GM19452 (cell line): ENCODE measurements around the gene CD8A.

ENCODE experiments used
- ATAC-seq: cut with Tn5 transposase; IDR thresholded peaks from one replicate; pipeline ENCODE4 v1.9.1; 2021; ENCODE audit not compliant: unreplicated experiment

CD8A gene

DNA sequence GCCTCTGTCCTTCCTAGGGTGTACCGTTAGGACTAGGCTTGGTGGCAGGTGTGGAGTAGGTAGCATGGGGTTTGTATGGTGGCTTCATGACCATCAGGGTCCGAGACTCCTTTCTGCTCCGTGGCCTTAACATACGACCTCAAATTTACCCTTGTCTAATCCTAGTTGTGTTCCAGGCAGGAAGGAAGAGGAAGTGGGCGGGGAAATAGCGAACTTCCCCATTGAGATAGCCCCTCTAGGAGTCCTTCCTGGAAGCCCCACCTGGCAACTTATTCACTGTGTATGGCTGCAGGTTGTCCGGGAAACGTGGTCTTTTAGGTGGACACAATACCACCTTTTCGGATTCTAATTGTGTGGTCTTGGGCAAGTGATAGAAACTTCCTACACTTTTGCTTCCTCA, 9.3 kb downstream of the CD8A start:
- ATAC-seq = no peak

DNA sequence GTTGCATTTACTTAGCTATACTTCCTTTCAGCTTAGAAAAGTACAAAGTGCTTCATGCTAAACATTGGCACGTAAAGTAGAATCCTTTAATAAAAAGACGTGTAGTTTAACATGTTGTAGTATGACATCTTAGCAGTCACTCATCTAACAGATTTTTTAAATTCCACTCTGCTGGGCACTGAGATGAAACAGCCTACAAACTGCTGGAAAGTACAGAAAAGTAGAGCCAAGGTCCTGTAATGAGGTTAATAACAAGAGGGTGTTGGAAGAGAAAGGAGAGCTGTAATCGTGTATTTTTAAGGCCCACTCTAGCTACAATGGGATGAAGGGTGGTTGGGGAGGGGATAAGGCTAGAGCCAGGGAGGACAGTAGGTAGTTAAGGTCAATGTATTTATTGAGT, 10.7 kb downstream of the CD8A start:
- ATAC-seq = no peak

DNA sequence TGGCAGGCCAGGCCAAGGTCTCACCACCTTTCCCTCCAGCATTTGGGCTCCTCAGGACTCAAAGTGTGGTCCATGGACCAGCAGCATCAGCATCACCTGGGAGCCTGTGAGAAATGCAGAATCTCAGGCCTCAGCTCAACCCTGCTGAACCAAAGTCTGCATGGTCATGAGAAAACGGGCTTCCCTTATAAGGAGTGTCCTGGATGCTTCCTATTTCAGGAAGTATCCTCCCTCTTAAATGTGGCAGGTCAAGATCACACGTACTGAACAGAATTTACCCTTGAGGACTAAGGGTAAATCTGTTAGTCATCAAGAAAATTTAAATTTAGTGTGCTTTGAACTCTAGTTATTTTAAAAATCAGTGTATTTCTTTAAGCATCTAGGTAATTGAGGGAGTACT, 11.8 kb downstream of the CD8A start:
- ATAC-seq = no peak

DNA sequence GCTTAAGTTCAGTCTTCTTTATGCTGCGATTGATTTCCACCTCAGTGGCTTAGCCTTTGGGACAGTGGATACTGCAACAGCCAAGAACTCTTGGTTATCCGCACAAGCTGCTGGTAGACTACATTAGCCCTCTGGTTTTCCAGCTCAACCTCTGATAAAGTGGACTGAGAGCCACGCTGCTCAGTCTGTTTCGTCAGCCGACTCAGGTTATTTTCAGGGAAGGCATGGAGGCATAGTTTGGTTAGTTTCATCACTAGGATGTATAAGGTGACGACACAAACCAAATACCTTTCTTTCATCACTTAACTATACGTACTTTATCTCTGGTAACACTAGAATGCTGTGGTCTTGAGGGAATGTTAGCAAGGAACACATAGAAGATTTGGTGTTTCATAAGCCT, 14.2 kb downstream of the CD8A start:
- no peak for ATAC-seq

DNA sequence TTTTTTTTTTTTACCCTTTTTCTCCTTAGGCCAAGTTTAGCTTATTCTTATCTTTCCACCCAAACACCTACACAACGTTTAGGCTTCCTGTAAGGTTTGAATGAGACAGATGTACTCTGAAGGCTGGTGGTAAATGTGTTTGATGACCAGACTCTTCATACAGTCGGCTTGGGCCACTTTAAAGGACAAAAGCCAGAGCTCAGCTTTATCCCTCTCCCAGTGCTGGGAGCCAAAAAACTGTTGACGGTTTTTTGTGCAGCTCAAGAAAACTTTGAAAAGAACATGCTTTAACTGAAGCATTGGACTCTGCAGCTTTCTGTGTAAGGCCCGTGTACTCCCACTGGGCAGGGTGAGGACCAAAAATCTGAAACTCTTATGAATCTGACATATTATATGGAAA, 15.4 kb downstream of the CD8A start:
- no peak for ATAC-seq

DNA sequence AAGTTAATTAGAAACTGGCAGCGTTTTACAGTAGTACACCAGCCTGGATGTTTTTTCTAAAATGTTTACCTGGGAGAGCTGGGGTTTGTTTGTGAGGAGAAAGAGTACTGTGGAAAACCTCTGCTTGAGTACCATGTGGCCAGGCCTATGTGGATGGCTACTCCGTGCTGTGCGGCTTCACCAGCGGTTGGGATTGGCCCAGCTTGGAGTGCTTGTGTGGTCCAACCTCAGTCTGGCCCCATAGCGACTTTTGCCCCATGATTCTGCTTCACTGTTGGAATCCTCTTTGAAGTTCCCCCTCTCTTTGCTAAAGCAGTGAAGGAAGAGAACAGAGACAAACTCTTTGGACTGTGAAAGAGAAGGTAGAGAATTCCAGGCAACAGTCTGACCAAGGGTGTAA, 15.9 kb downstream of the CD8A start:
- no peak for ATAC-seq

DNA sequence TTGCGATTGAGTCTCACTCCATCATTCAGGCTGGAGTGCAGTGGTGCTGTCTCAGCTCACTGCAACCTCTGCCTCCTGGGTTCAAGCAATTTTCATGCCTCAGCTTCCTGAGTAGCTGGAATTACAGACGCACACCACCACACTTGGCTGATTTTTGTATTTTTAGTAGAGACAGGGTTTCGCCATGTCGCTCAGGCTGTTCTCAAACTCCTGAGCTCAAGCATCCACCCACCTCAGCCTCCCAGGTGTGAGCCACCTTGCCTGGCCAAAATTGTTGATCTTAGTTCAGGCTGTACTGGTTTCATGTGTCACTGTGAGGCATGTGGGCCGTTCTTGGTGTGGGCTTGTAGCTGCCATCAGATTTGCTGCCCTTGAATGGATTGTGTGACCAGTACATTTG, 18.1 kb downstream of the CD8A start:
- ATAC-seq = no peak

DNA sequence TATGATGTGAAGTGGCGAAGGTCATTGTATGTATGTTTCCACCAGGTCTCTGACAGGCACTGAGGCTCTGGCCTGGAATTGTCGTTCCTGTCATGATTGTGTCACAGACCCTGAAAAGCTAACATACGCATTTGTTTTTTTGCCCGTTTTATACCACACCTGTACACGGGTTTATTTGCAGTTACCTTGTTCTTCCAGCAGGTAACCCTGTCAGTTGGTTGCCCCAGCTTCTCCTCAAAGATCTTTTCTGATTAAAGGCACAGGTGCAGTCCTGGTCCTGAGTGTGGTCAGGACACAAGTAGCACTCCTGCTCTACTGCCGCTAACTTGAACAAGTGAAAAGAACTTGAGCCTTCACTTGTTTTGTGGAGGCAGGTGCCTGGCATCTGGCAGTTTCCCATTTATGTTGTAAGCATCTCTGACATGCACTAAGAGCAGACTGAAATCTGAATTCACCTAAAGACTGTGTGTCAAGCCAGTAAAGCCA, 19.9 kb downstream of the CD8A start:
- ATAC-seq = no peak

DNA sequence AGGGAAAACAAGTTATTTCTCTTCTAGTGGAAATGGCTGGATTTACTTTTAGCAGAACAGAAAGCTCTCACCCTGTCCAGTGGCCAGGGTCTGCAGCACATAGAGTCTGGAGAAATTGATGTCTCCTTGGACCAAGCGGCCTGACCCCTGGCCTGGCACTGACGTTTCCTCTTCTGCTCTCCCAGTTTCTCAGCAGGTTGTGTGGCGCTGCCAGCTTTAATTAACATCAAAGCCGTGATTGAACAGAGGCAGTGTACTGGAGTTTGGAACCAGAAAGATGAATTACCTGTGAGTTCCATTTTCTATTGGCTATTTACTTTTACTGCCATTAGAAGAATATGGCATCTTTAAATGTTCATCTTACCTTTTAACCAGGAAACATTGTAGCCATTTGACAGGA, 20.9 kb downstream of the CD8A start:
- no peak for ATAC-seq

DNA sequence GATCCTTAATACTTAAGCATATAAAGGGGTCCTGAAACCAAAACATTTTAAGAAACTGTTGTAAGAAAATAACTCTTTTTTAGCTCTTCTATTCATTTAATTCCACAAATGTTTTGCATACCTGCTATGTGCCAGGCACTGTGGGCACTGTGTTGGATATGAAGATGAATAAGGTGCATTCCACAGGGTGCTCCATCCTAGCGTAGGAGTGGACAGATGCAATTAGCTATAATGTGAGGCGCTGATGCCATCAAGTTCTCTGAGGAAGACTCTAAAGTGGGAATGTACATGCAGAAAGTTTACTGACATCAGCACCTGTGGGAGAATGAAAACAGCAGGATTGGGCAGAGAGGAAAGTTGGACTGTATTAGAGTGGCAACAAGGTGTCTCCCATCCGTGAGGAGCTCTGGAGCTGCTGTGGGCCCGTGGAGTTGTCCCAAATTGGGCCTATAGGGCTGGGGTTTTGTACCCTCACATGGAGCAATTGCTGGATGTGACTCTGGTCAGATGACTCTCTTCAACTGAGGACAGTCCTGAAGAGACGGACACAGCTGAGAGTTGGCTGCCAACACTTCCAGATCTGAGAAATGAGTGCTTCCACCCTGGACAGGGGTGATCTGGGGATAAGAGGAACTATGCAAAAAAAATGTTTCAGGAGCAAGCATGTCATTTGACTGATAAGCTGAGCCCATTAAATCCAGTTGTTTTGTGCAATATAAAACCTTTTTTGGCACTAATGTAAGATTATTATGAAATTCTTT, 22.3 kb downstream of the CD8A start:
- no peak for ATAC-seq

DNA sequence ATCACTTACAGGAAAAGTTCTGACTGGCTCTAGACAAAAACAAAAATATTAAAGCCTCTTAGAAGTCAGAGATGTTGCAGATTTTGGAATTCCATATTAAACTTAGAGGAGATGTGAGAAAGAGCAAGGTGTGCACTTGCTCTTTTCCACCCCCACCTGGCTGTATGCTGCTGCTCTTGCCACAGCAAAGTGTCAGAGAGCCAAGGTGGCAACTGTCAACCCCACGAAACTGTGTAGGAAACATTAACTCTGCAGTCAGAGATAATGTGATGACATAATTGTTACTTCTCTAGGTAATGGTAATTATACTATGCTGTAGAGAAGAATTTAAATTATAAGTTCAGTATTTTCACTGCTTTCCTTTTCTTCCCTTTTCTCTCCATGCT, 25.4 kb downstream of the CD8A start:
- ATAC-seq = no peak

DNA sequence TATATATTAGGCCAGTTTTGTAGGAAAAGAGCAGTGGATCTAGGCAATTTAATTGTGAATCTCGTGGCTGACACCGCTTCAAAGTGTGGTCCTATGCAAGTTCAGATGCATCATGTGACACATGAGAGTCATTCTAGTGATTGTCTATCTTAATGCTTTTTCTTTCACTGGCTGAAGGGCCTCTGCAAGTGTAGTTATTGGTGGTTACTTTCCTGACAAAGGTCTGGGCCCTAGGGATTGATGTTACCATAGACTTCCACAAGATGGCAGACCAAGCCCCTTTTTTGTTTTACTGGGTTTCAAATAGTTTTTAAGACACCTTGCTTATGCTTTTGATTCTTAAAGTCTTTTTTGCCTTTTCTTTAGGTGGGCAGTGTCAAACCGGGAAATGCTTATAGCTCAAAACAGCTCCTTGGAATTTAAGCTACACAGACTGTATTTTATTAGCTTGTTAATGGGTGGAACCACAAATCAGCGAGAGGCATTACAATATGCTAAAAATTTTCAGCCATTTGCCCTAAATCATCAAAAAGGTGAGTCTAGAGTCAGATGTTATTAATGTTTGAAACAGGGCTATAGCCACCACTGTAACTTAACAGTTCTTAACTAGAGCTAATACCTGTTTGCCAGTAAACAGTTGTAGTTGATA, 25.9 kb downstream of the CD8A start:
- ATAC-seq = no peak

DNA sequence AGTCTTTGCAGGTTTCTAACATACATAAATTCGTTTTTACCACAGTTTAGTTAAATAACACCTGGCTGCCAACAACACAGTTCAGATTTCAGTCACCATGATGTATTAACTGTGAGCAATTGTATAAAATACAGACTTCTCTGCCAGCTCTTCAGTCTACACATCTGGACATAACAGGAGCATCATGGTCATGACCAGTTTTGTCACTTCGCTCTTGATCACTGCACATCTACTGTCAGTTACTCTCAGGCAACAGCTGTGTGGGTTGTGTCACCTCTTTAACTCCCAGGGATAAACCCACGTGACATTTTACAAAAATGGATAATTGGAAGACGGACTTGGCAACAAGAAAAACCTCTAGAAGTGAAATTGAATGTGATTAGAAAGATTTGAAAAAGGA, 30.3 kb downstream of the CD8A start:
- ATAC-seq = no peak

DNA sequence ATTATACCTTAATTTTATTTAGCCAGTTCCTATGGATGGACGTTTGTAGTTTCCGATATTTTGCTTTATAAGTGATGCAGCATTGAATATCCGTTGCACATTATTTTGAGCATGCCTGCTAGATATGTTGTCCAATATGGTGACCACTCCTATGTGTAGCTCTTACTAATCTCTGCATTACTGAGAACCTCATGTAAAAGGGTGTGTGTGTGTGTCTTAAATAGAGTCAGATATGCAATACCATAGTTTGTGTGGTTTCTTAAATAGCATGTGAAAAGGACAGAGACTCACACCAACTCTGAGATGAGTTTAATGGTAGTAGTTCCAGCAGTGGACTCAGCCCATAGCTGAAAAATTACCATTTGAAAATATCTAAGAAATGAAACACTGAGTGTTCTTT, 32.3 kb downstream of the CD8A start:
- ATAC-seq = no peak

DNA sequence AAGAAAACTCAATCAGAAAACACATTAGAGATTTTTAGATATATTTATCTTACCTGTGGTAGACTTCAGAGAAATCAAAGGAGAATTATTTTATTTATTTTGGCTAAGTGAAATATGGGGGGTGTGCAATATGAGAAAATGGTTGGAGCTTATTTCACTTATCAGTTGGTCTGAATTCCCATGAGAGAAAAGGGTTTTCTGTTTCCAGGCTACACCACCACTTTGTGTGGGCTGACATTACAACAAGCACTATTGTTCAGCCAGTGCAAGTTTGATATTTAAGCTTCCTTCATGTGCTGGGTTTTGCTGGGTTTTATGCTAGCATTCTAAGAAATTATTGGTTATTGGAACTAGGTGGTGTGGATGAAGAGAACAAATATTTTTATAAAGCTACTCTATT, 37.1 kb downstream of the CD8A start:
- ATAC-seq = no peak

DNA sequence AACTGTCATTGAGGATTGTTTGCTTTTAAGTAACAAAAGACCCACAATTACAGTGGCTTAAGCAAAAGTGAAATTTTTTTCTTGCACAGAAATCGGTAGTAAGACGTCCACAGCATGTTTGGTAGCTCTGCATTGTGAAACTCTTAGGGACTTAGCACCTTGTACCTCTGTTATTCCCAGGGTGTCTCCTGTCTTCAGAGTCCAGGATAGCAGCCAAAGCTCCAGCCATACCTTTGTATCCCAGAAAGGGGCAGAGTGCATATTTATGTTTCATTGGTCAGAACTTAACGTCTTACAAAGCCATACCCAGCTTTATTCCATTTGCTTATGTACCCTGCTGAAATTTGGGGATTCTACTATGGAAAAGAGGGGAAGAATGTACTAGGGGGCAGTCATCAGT, 37.8 kb downstream of the CD8A start:
- no peak for ATAC-seq

DNA sequence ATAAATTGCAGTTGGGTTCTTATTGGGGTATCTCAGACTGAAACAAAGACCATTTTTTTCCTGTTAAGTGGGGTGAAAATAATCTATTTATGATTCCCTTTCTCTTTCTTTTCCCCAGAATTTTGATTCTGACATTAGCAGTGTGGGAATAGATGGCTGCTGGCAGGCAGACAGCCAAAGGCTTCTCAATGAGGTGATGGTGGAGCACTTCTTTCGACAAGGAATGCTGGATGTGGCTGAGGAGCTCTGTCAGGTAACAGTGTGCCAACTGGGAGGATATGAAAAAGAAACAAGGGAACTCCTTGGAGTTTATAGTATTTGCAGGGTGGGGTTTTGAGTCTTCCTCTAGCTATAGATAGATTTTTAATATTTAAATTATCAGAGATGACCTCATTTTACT, 38.9 kb downstream of the CD8A start:
- no peak for ATAC-seq

DNA sequence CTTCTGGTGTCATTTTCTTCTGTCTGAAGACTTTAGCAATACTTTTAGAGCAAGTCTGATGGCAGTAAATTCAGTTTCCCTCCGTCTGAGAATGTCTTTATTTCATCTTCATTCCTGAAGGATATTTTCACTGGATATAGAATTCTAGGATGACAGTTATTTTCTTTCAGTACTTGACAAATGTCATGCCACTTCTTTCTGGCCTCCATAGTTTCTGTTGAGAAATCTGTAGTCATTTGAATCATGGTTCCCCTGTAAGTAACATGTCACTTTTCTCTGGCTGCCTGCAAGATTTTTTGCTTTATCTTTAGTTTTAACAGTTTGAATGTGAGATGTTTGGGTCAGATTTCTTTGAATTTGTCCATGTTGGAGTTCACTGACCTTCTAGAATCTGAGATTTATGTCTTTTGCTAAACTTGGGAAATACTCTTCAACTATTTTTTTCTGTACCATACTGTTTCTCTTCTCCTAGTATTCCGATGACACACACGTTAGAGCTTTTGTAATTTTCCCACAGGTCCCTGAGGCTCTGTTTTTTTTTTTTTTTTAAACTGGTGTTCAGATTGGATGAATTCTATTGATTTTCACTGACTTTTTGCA, 40.4 kb downstream of the CD8A start:
- no peak for ATAC-seq

DNA sequence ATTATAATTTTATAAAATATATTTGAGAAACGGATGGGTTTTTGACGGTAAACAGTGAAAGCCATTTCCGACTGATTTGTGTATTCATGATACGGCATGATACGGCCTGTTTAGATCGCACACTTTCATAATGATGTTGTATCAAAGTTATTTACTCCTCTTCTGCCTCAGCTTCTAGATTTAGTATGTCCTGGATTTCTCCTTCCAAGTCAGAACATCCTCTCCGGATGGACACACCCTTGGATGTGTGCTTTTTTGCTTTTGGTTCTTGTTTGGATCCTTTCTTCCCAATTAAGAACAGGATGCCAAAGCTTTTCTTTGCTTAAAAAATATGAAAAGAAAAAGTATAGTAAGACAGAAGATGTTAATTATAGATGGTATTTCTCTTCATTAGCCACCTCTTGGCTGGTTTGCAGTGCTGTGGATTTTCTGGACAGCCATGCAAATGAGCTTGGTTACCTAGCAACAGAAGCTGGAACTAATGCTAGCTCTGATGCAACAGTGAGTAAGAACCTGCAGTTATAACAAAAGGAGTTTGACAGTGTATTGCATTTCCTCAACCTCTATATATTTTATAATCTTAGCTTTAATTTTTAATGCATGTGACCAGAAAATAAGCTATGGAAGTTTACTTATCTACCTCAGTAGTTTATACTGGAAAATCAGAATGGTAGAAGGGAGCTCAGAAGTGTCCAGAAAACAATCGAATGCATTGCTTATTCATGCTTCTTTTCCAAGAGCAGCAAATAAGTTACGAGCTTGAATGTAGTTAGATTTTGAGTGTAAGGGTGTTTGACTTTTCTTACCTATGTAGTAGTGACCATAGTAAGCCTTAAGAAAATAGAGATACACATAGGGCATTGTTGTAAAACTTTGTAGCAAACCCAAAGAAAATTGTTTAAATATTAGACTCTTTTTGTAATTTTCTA, 42.7 kb downstream of the CD8A start:
- ATAC-seq = peak; percentile 69

DNA sequence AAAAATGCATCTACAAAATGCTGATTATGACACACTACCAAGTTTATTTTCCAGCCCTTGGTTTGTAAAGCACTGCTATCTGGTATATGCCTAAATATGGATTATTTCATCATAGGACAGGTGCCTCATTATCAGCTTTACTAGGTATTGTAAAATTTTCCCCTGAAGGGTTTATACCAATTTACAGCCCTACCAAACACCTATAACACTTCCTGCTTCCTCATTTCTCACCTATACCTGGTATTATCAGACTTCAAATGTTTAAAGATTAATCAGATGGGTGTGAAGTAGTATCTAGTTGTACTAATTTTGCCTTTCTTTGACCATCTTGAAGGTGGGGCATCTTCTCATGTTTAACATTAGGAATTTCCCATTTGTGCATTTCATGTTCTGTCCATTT, 43.8 kb downstream of the CD8A start:
- no peak for ATAC-seq

DNA sequence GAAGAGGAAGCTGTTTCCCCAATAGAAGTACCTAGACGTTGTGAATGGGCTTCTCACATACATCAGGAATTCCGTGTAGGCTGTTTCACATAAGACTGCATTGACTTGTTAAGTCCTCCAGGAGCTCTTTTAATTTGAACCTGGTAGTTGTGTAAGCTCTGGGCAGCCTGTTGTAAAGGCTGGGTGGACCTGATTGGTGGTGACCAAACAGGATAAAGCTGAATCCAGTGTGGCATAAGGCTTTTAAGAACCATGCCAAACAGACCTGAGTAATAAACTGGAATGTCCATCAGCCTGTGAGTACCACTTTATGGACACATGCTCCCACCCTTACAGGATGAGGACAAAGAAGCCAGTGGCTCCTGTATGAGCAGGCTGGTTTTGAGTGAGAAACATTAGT, 46.6 kb downstream of the CD8A start:
- ATAC-seq = no peak
